Muscle of leg (tissue), 11 donors: ENCODE data around the gene DENND11. TPM values are rescaled to one million over a fixed set of nuclear protein-coding genes. Genes with fewer than 3 reads are reported as not detected.
A peak's percentile ranks its signal among the peaks of the same experiment; 100 is the strongest.

Source experiments
- DNase-seq: peaks from one replicate; pipeline ENCODE4 v3.0.0; 2013
- H3K27ac ChIP-seq: one replicate; pipeline ENCODE4 v1.5.1; 2013; ENCODE audit warnings: mild to moderate bottlenecking, low read length, control low read depth
- H3K27me3 ChIP-seq: one replicate; pipeline ENCODE4 v1.6.1; 2013; ENCODE audit warnings: low read length; ENCODE audit not compliant: control insufficient read depth, insufficient read depth
- H3K36me3 ChIP-seq: one replicate; pipeline ENCODE4 v1.6.1; 2013; ENCODE audit warnings: low read length; ENCODE audit not compliant: control insufficient read depth, insufficient read depth
- H3K4me1 ChIP-seq: one replicate; pipeline ENCODE4 v1.6.1; 2013; ENCODE audit warnings: low read length; ENCODE audit not compliant: control insufficient read depth, insufficient read depth
- H3K4me3 ChIP-seq: one replicate; pipeline ENCODE4 v1.5.1; 2013; ENCODE audit warnings: low read length, control low read depth
- H3K9me3 ChIP-seq: replicated peaks from 2 replicates; pipeline ENCODE4 v1.6.1; 2013; ENCODE audit warnings: low read depth, low read length; ENCODE audit not compliant: control insufficient read depth
- WGBS: methylation state at CpG from one replicate; pipeline ENCODE4 v1.1.5; 2013; ENCODE audit warnings: missing lambda C conversion rate; ENCODE audit not compliant: insufficient coverage; 5-methylcytosine and 5-hydroxymethylcytosine counted together
- polyA plus RNA-seq, 8 donors: library from polyadenylated mRNA; unstranded; fragments of 120-200 nt; gene quantifications; one replicate each; pipeline versions ENCODE4 v1.2.1 to v1.2.3, GENCODE V29; 2013; ENCODE audit warnings: inconsistent platforms in 1 of 8, low replicate concordance in 1 of 8; ENCODE audit not compliant: insufficient read length in 8 of 8, insufficient read depth in 1 of 8
- total RNA-seq: library from RNA; stranded (reverse); fragments of 120-200 nt; gene quantifications from one replicate; pipeline ENCODE4 v1.2.4, GENCODE V29; 2013

The DENND11 gene
- total and polyA plus RNA-seq, 9 donors, result 6.3 to 10.1 (median 8.0) TPM

DNA sequence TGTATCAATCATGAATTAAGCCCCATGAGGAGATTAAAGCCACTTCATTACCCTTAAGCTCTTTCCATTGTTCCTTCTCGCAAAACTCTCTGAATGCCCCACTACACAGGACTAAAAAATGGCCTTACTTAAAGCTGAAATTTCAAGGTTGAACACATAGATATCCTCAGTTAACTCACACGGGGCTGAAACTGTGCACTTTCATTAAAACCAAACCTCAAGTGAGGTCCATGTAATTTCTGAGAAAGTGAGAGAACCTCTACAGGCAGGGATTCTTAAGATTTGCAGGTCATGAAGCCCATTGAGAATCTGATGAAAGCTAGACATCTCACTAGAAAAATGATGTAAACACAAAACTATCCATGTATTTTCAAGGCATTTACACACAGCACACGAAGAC lies 15.9 kb downstream of the DENND11 start:
- no peak for DNase-seq
- Histone ChIP-seq H3K36me3 (peaks cover 10% of the 10 kb centered on the region), H3K4me1 (no peaks in the 10 kb centered on the region), H3K9me3 (no peaks in the 10 kb centered on the region), H3K27me3 (no peaks in the 10 kb centered on the region), H3K4me3 (no peak overlapping the region), H3K27ac (no peak overlapping the region)
- 100% methylated on average over 1 of the region's 3 CpGs for WGBS

GRCh38 chr7:141685285-141686023 lies 16.5 kb downstream of the DENND11 start:
- H3K4me3 ChIP-seq, result no peak overlapping the region
- H3K9me3 ChIP-seq, result no peaks in the 10 kb centered on the region
- no peaks in the 10 kb centered on the region for H3K27me3 ChIP-seq
- H3K27ac ChIP-seq, result peak overlapping the region; percentile 74
- peaks cover 13% of the 10 kb centered on the region for H3K36me3 ChIP-seq
- DNase-seq, result peak; percentile 72
- H3K4me1 ChIP-seq, result no peaks in the 10 kb centered on the region
- WGBS, result 77% methylated on average over 26 of the region's 27 CpGs

DNA sequence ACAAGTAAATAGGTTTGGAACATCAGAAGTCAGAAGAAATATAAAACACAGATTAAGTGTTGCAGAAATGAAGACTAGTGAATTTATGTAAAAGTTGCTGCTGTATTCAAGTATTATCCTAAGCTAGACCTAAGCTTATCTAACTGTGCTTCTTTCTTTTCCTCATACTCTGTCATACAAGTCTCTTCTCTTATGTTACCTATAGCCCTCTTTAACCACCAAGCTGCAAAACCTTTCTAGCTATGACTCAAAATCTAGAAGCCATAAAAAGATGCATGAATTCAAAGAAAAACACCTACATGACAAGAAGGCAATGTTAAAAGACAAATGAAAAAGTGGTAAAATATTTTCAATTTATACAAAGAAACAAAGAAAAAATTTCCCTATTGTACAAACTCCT lies 23.0 kb downstream of the DENND11 start:
- Histone ChIP-seq H3K27me3 (no peaks in the 10 kb centered on the region), H3K36me3 (peaks cover 10% of the 10 kb centered on the region), H3K27ac (no peak overlapping the region), H3K9me3 (no peaks in the 10 kb centered on the region), H3K4me3 (no peak overlapping the region), H3K4me1 (no peaks in the 10 kb centered on the region)
- DNase-seq, result no peak

- Histone ChIP-seq H3K36me3 (peaks cover 6% of the 10 kb centered on the region), H3K27ac (no peak overlapping the region), H3K4me3 (no peak overlapping the region), H3K27me3 (no peaks in the 10 kb centered on the region), H3K9me3 (peaks cover 3% of the 10 kb centered on the region), H3K4me1 (no peaks in the 10 kb centered on the region)
- WGBS, result 94% methylated on average over 3 of the region's 3 CpGs
- no peak for DNase-seq
These were observed 25.3 kb downstream of the DENND11 start for GRCh38 chr7:141676618-141677017.

- peak; percentile 39 for DNase-seq
- Histone ChIP-seq H3K27ac (no peak overlapping the region), H3K4me1 (no peaks in the 10 kb centered on the region), H3K27me3 (no peaks in the 10 kb centered on the region), H3K4me3 (no peak overlapping the region), H3K9me3 (peaks cover 3% of the 10 kb centered on the region), H3K36me3 (peaks cover 4% of the 10 kb centered on the region)
- WGBS, result 90% methylated on average over 4 of the region's 6 CpGs
These were observed 26.3 kb downstream of the DENND11 start for GRCh38 chr7:141675436-141676215.

GRCh38 chr7:141674702-141675101 lies 27.3 kb downstream of the DENND11 start:
- Histone ChIP-seq H3K27ac (peak overlapping the region; percentile 24), H3K4me1 (no peaks in the 10 kb centered on the region), H3K27me3 (no peaks in the 10 kb centered on the region), H3K4me3 (no peak overlapping the region), H3K9me3 (peaks cover 3% of the 10 kb centered on the region), H3K36me3 (peaks cover 3% of the 10 kb centered on the region)
- 65% methylated on average over 3 of the region's 4 CpGs for WGBS
- no peak for DNase-seq

DNA sequence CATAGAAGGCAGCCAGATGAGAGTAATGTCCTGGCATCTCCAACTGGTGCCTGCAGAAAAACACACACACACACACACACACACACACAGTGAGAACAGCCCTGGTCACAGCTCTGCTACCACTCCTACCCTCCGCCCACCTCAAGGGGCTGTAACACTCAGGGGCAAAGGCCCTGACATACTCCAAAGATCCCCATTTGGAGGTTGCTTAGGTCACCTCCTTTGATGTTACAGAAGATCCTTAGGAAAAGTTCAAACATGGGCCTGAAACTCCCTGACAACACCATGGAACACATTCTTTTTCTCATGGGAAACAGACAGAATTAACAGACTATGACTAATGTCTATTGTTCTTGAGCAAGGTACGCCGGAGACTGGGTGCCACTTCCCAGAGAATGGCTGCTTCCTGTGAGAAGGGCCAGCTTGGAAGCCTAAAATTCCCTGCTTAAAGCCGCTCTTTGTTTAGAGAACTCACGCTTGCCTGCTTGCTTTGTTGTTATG lies 27.7 kb downstream of the DENND11 start:
- 91% methylated on average over 4 of the region's 5 CpGs for WGBS
- Histone ChIP-seq H3K27ac (peak overlapping the region; percentile 24), H3K27me3 (no peaks in the 10 kb centered on the region), H3K36me3 (peaks cover 3% of the 10 kb centered on the region), H3K4me3 (no peak overlapping the region), H3K9me3 (peaks cover 3% of the 10 kb centered on the region), H3K4me1 (no peaks in the 10 kb centered on the region)
- DNase-seq, result no peak

DNA sequence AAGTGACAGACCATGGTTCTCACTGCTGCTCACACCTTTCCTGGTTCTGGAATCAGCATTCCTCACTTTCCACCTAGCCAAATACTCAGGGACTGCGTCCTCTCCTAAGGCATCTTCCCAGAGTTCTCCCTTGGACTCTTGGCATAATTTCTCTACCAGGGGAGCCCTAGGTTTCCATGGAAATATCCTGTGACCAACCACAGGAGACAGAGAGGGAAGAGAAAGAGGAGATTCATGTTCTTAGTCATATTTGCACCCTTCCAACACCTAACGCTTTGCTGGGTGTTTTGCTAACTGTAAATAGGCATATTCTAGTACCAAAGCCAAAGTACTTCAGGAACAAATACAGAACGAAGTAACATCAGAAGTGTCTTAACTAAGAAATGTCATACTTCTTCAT lies 28.6 kb downstream of the DENND11 start:
- H3K36me3 ChIP-seq, result peaks cover 3% of the 10 kb centered on the region
- H3K27me3 ChIP-seq, result no peaks in the 10 kb centered on the region
- H3K27ac ChIP-seq, result no peak overlapping the region
- H3K4me3 ChIP-seq, result no peak overlapping the region
- WGBS, result no CpG with 5 or more reads among the region's 3 CpGs
- peaks cover 3% of the 10 kb centered on the region for H3K9me3 ChIP-seq
- no peaks in the 10 kb centered on the region for H3K4me1 ChIP-seq
- DNase-seq, result no peak

DNA sequence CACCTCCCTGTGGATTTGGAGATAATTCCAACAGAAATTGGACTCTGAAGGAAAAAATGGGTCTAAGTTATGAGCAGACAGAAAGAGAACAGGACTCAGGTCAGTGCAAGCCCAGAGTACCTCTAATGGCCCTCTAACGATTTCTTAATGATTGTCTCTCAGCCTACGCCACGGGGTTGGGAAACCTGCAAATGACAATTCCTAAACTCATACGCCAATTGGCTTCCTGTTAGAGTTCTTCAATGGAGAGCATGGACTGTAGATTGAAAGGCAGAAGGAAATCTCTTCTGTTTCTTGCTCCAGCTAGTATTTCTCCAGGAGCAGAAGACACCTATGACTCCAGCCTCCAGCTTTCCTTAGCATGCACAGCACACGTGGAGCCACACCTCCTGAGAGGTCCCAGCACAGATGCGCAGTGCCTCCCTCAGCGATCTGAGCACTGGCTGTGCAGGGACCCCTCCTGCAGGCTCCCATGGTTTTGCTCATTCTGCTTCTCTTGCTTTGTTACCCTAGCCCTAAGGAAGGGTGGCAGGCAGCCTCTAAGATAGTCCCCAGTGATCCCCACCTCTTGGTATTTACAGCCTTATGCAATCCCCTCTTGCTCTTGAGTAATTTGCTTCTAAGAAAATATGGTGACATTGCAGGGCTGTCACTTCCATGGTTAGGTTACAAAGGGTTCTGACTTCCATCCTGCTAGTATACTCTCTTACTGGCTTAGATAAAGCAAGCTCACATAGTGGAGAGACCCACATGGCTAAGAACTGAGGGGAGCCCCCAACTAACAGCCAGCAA lies 30.1 kb downstream of the DENND11 start:
- no peak for DNase-seq
- Histone ChIP-seq H3K27me3 (no peaks in the 10 kb centered on the region), H3K36me3 (peaks cover 3% of the 10 kb centered on the region), H3K27ac (no peak overlapping the region), H3K4me1 (no peaks in the 10 kb centered on the region), H3K9me3 (peaks cover 3% of the 10 kb centered on the region), H3K4me3 (no peak overlapping the region)
- 89% methylated on average over 4 of the region's 7 CpGs for WGBS

GRCh38 chr7:141668853-141669252 lies 33.1 kb downstream of the DENND11 start:
- no peaks in the 10 kb centered on the region for H3K4me1 ChIP-seq
- no peaks in the 10 kb centered on the region for H3K27me3 ChIP-seq
- no peak for DNase-seq
- H3K4me3 ChIP-seq, result no peak overlapping the region
- peaks cover 20% of the 10 kb centered on the region for H3K36me3 ChIP-seq
- H3K27ac ChIP-seq, result no peak overlapping the region
- H3K9me3 ChIP-seq, result peaks cover 3% of the 10 kb centered on the region
- WGBS, result 86% methylated on average over 2 of the region's 2 CpGs
